Chondrocyte (in vitro differentiated cells): Measurements from ENCODE around the gene IHH. TPM values are rescaled to one million over a fixed set of nuclear protein-coding genes. Genes with fewer than 3 reads are reported as not detected.
A peak's percentile ranks its signal among the peaks of the same experiment; 100 is the strongest.

Source experiments
- DNase-seq: peaks from one replicate; pipeline ENCODE4 v3.0.0; 2021; ENCODE audit warnings: mixed read lengths, low spot score
- H3K27ac Mint-ChIP-seq: one replicate; pipeline ENCODE4 v1.8.0; 2021; ENCODE audit warnings: mild to moderate bottlenecking, moderate library complexity, mixed read lengths; ENCODE audit not compliant: unreplicated experiment
- H3K27me3 Mint-ChIP-seq: 2 replicates; pipeline ENCODE4 v1.8.0; 2021; ENCODE audit warnings: low read depth, mixed read lengths
- H3K36me3 Mint-ChIP-seq: 2 replicates; pipeline ENCODE4 v1.8.0; 2021; ENCODE audit warnings: low read depth, mixed read lengths
- H3K4me1 Mint-ChIP-seq: 2 replicates; pipeline ENCODE4 v1.8.0; 2021; ENCODE audit warnings: low read depth, mild to moderate bottlenecking, mixed read lengths
- H3K4me3 Mint-ChIP-seq: one replicate; pipeline ENCODE4 v1.8.0; 2021; ENCODE audit warnings: mild to moderate bottlenecking, moderate library complexity, mixed read lengths; ENCODE audit not compliant: unreplicated experiment
- H3K9me3 Mint-ChIP-seq: 2 replicates; pipeline ENCODE4 v1.8.0; 2021; ENCODE audit warnings: low read depth, mixed read lengths
- total RNA-seq: library from RNA; stranded (reverse); gene quantifications from 3 replicates; pipeline ENCODE4 v1.2.1, GENCODE V29; 2021
- TF ChIP-seq, protein P1 (sequence below): fragments of 200-600 bp; sonication (generic); IDR thresholded peaks from 2 replicates; pipeline ENCODE4 v1.5.0; 2021; ENCODE audit warnings: antibody characterized with exemption, mild to moderate bottlenecking, moderate library complexity

Gene IHH
- total RNA-seq, 1 donor from 2014 or later, result not detected

DNA sequence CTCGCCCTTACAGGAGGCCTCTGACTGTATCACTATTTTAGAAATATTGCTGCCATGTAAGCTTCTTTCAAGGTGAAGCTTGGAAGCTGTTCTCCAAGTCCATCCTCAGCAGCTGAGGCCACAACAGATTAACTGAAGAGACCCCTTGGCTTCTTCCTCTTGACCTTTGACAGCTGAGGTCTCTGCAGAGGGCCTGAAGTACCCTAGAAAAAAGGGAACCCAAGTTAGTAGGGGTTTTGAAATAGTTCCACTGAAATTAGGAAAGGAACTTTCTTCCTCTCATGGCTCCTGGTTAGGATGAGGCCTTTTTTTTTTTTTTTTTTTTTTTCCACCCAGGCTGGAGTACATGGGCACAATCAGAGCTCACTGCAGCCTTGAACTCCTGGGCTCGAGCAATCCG lies 15.5 kb upstream of the IHH start:
- peaks cover 13% of the 10 kb centered on the region for H3K36me3 Mint-ChIP-seq
- H3K4me1 Mint-ChIP-seq, result no peaks in the 10 kb centered on the region
- DNase-seq, result no peak
- no peak overlapping the region for H3K27ac Mint-ChIP-seq
- TF ChIP-seq, protein P1, sequence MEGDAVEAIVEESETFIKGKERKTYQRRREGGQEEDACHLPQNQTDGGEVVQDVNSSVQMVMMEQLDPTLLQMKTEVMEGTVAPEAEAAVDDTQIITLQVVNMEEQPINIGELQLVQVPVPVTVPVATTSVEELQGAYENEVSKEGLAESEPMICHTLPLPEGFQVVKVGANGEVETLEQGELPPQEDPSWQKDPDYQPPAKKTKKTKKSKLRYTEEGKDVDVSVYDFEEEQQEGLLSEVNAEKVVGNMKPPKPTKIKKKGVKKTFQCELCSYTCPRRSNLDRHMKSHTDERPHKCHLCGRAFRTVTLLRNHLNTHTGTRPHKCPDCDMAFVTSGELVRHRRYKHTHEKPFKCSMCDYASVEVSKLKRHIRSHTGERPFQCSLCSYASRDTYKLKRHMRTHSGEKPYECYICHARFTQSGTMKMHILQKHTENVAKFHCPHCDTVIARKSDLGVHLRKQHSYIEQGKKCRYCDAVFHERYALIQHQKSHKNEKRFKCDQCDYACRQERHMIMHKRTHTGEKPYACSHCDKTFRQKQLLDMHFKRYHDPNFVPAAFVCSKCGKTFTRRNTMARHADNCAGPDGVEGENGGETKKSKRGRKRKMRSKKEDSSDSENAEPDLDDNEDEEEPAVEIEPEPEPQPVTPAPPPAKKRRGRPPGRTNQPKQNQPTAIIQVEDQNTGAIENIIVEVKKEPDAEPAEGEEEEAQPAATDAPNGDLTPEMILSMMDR, result no peak
- H3K27me3 Mint-ChIP-seq, result no peaks in the 10 kb centered on the region
- H3K4me3 Mint-ChIP-seq, result no peak overlapping the region
- no peaks in the 10 kb centered on the region for H3K9me3 Mint-ChIP-seq

DNA sequence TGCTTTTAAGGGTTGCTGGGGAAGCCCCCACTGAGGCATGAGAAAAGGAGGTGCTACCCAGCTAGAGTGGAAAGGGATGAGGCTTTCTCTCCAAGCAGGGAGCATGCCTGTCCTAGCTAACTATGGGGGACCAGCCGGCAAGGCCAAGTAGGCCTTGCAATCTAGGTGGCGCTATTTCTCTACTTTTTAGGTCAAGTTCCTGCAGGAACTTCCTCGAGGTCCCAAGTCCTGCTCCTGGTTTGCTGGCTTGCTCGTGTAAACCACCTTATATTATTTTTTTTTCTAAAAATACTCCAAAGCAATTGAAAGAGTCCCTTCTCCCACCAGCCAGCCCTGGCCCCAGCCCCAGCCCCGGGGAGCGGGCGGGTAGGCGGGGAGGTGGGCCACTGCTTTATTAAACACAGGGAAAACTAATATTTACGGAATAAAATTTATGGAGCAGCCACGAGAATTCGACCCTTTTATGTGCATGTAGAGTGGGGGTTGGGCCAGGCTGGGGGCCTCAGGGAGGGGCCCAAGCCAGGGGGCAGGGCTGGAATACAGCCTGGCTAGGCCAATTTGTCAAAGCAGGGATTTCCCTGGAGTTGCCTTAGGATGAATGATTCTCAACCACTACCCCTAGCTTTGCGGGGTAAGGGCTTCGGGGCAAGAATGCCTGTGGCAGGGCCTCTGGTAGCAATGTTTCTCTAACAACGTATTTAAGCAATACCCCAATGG lies 12.8 kb upstream of the IHH start:
- Mint-ChIP-seq H3K4me1 (no peaks in the 10 kb centered on the region), H3K4me3 (no peak overlapping the region), H3K27ac (no peak overlapping the region), H3K27me3 (no peaks in the 10 kb centered on the region), H3K36me3 (peaks cover 17% of the 10 kb centered on the region), H3K9me3 (no peaks in the 10 kb centered on the region)
- TF ChIP-seq, protein P1, result peak; percentile 72
- no peak for DNase-seq

GRCh38 chr2:219072741-219073250 lies 12.1 kb upstream of the IHH start:
- no peaks in the 10 kb centered on the region for H3K4me1 Mint-ChIP-seq
- peaks cover 19% of the 10 kb centered on the region for H3K36me3 Mint-ChIP-seq
- H3K4me3 Mint-ChIP-seq, result no peak overlapping the region
- DNase-seq, result no peak
- H3K9me3 Mint-ChIP-seq, result no peaks in the 10 kb centered on the region
- TF ChIP-seq, protein P1, result no peak
- no peaks in the 10 kb centered on the region for H3K27me3 Mint-ChIP-seq
- no peak overlapping the region for H3K27ac Mint-ChIP-seq

DNA sequence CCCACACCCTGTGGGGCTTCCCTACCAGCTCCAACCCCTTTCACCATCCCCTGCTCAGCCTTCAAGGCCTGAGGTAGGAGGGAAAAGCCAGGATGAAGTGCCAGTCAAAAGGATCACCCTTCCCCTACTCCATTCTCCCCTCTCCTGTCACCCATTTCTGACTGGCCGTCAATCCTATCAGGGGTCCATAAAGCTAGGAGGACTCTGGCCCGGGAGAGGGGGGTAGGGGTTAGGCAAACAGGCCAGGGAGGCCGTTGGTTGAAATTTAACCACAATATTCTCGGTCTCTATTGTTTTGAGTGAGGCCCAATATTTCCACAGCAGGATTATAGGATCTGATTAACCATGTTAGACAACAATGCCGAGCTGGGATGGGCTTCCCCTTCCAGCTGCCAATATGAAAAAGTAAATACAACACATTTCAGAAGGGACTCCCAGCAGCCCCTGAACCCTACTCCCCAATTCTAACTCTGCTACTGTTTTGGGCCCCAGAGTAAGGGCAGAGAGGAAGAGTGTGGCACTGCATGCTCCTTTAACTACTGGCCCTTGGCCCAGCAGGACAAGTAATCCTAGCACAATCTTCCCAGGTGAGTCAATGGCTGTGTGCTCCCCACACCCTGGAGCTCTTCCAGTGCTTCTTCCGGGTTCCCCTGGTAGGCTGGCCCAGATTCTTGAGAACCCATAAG lies 10.6 kb upstream of the IHH start:
- no peak overlapping the region for H3K27ac Mint-ChIP-seq
- no peak overlapping the region for H3K4me3 Mint-ChIP-seq
- no peaks in the 10 kb centered on the region for H3K4me1 Mint-ChIP-seq

GRCh38 chr2:219065484-219065883 lies 4.8 kb upstream of the IHH start:
- peaks cover 11% of the 10 kb centered on the region for H3K36me3 Mint-ChIP-seq
- H3K27me3 Mint-ChIP-seq, result peaks cover 24% of the 10 kb centered on the region
- peaks cover 6% of the 10 kb centered on the region for H3K4me1 Mint-ChIP-seq
- H3K27ac Mint-ChIP-seq, result no peak overlapping the region
- no peak overlapping the region for H3K4me3 Mint-ChIP-seq
- TF ChIP-seq, protein P1, result no peak
- no peaks in the 10 kb centered on the region for H3K9me3 Mint-ChIP-seq
- DNase-seq, result no peak

More for the DNA sequence above, 10.6 kb upstream of the IHH start:
- Mint-ChIP-seq H3K27me3 (no peaks in the 10 kb centered on the region), H3K9me3 (no peaks in the 10 kb centered on the region), H3K36me3 (peaks cover 14% of the 10 kb centered on the region)
- TF ChIP-seq, protein P1, result no peak
- DNase-seq, result no peak
